Nephron (organoid): Measurements from ENCODE around the gene MRPS30.

Experiments used
- H3K27ac Mint-ChIP-seq, 3 experiments: 2 replicates each; pipeline ENCODE4 v1.8.0; 2020; ENCODE audit warnings: mixed read lengths in 3 of 3, mild to moderate bottlenecking in 2 of 3, moderate library complexity in 1 of 3
- H3K27me3 Mint-ChIP-seq: 2 replicates; pipeline ENCODE4 v1.8.0; 2021; ENCODE audit warnings: low read depth, mild to moderate bottlenecking, moderate library complexity, mixed read lengths
- H3K36me3 Mint-ChIP-seq: 2 replicates; pipeline ENCODE4 v1.8.0; 2020; ENCODE audit warnings: low read depth, mixed read lengths
- H3K4me1 Mint-ChIP-seq: 2 replicates; pipeline ENCODE4 v1.8.0; 2020; ENCODE audit warnings: mixed read lengths
- H3K4me3 Mint-ChIP-seq, 3 experiments: 2 replicates each; pipeline ENCODE4 v1.8.0; 2020; ENCODE audit warnings: mild to moderate bottlenecking in 3 of 3, mixed read lengths in 3 of 3, moderate library complexity in 2 of 3
- H3K9me3 Mint-ChIP-seq: 2 replicates; pipeline ENCODE4 v1.8.0; 2020; ENCODE audit warnings: mixed read lengths
- CTCF ChIP-seq, 3 experiments: fragments of 200-600 bp; sonication (generic); IDR thresholded peaks; one replicate each; pipeline ENCODE4 v1.5.0; 2021; ENCODE audit warnings: antibody characterized with exemption in 3 of 3; ENCODE audit not compliant: unreplicated experiment in 3 of 3

The MRPS30 gene

GRCh38 chr5:44797841-44798240 is 10.9 kb upstream of the MRPS30 start:
- peaks cover 34% of the 10 kb centered on the region for H3K9me3 Mint-ChIP-seq
- no peaks in the 10 kb centered on the region for H3K27me3 Mint-ChIP-seq
- H3K4me3 Mint-ChIP-seq: no peak overlapping the region
- H3K4me1 Mint-ChIP-seq: no peaks in the 10 kb centered on the region
- TF ChIP-seq CTCF (IDR thresholded peaks at IDR 0.05; ENCODE audit: unreplicated experiment in 3 of 3): no peak
- H3K27ac Mint-ChIP-seq: no peak overlapping the region
- H3K36me3 Mint-ChIP-seq: peaks cover 23% of the 10 kb centered on the region

DNA sequence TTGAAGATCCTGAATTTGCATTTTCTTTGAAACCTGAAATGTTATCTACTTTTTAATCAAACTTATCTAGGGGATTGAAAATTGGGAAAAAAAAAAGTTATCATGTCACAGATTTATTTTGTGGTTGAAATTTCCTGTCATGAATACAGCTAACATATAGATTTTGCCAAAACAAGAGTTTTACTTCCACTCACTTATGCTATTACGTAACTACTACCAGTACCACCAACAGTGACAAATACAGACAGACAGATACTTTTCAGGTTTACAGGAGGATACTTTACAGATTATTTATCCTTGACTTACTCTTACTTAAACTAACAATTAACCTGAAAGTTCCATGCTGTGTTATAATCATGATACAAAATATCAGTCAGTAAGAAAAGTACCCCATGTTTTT is 6.8 kb upstream of the MRPS30 start:
- TF ChIP-seq CTCF (IDR thresholded peaks at IDR 0.05; ENCODE audit: unreplicated experiment in 3 of 3): no peak
- peaks cover 9% of the 10 kb centered on the region for H3K9me3 Mint-ChIP-seq
- no peak overlapping the region for H3K4me3 Mint-ChIP-seq
- H3K36me3 Mint-ChIP-seq: peaks cover 6% of the 10 kb centered on the region
- no peaks in the 10 kb centered on the region for H3K27me3 Mint-ChIP-seq
- H3K27ac Mint-ChIP-seq: no peak overlapping the region
- H3K4me1 Mint-ChIP-seq: peaks cover under 1% of the 10 kb centered on the region

DNA sequence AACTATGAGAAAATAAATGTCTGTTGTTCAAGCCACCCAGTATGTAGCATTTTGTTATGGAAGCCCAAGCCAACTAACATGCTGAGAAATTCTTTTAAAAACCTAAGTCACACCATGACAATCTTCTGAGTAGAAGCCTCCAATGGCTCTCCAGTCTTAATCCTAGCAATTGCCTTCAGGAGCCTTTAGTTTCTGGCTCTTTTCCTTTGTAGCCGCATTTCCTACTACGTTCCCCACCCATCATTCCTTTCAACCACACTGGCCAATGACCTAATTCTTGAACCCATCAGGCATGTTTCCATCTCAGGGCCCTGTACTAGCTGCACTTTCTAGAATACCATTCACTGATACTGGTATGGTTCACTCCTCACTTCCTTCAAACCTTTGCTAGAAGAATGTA is 2.1 kb upstream of the MRPS30 start:
- H3K27ac Mint-ChIP-seq: no peak overlapping the region
- H3K36me3 Mint-ChIP-seq: peaks cover 8% of the 10 kb centered on the region
- peaks cover 29% of the 10 kb centered on the region for H3K4me1 Mint-ChIP-seq
- H3K27me3 Mint-ChIP-seq: no peaks in the 10 kb centered on the region
- H3K4me3 Mint-ChIP-seq: peak overlapping the region in 1 of 3 experiments; percentile 0
- H3K9me3 Mint-ChIP-seq: no peaks in the 10 kb centered on the region
- TF ChIP-seq CTCF (IDR thresholded peaks at IDR 0.05; ENCODE audit: unreplicated experiment in 3 of 3): no peak

DNA sequence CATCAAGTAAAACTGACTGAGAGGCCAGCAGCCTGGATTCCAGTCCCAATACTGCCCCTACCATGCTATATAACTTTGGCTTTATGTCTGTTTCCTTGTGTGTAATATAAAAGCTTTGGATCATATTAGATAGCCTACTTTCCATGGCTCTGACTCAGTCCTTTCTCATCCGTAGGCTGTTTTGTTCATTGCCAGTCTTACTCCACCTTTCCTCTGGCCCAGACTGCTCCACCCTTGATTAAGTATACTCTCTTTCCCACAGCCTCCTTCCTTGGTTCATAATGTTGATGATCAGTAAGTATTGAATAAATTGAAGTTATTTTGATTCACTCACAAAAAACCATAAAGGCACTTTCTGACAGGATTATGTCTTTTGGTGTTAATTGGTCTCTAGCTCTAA is 1.5 kb upstream of the MRPS30 start:
- Mint-ChIP-seq H3K27me3 (no peaks in the 10 kb centered on the region), H3K4me3 (peak overlapping the region; percentile 20 to 60 (median 57)), H3K36me3 (peaks cover 12% of the 10 kb centered on the region), H3K27ac (peak overlapping the region in 1 of 3 experiments; percentile 34), H3K4me1 (peaks cover 31% of the 10 kb centered on the region), H3K9me3 (no peaks in the 10 kb centered on the region)
- no peak for TF ChIP-seq CTCF (IDR thresholded peaks at IDR 0.05; ENCODE audit: unreplicated experiment in 3 of 3)

DNA sequence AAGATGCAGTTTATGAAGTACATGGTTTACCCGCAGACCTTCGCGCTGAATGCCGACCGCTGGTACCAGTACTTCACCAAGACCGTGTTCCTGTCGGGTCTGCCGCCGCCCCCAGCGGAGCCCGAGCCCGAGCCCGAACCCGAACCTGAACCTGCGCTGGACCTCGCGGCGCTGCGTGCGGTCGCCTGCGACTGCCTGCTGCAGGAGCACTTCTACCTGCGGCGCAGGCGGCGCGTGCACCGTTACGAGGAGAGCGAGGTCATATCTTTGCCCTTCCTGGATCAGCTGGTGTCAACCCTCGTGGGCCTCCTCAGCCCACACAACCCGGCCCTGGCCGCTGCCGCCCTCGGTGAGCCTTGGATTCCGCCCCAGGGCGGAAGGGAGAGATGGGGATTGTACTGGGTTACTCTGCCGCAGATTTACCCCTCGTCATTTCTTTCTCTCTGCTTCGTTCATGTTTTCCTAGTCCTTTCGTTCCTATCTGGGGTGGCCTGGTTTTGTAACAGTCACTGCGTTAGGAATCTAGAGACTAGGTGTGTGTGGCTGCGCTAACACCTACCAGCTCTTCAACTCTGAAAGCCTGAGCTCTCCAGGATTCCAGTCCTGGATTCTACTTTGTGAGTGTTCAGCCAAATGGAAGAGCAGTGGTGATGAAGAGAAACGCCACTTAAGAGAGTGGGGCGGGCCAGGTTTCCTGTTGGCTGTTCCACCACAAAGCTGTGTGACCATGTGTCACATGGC is 638 bp downstream of the MRPS30 start:
- Mint-ChIP-seq H3K27me3 (no peaks in the 10 kb centered on the region), H3K36me3 (peaks cover 20% of the 10 kb centered on the region), H3K27ac (peak overlapping the region; percentile 53 to 99 (median 98)), H3K4me3 (peak overlapping the region; percentile 90 to 100 (median 100)), H3K4me1 (peaks cover 31% of the 10 kb centered on the region), H3K9me3 (no peaks in the 10 kb centered on the region)
- no peak for TF ChIP-seq CTCF (IDR thresholded peaks at IDR 0.05; ENCODE audit: unreplicated experiment in 3 of 3)

DNA sequence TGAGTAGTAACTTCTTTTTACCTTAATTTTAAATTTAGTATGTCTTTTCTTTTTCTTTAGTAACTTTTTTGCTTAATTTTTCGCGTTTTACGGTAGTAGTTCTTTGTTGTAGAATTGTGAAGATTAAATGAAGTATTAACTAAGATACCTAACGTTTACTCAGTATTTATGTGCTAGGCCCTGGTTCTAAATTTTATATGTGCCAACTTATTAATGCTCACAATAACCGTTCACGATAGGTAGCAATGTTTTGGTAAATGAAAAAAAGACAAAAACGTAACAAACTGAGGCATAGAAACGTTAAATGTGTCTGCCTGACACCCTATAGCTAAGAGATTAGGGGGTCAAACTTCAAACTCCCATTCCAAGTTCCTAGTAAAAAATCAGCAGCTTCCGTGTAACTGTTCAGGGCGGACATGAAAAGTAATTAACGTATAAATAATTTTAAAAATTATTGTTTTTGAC is 1.2 kb downstream of the MRPS30 start:
- H3K27ac Mint-ChIP-seq: peak overlapping the region; percentile 53 to 99 (median 98)
- H3K27me3 Mint-ChIP-seq: no peaks in the 10 kb centered on the region
- no peaks in the 10 kb centered on the region for H3K9me3 Mint-ChIP-seq
- H3K4me1 Mint-ChIP-seq: peaks cover 31% of the 10 kb centered on the region
- peak overlapping the region; percentile 90 to 100 (median 100) for H3K4me3 Mint-ChIP-seq
- peaks cover 26% of the 10 kb centered on the region for H3K36me3 Mint-ChIP-seq
- TF ChIP-seq CTCF (IDR thresholded peaks at IDR 0.05; ENCODE audit: unreplicated experiment in 3 of 3): no peak
